WTC11 (cell line): ENCODE measurements around the gene NDUFAF7.

Experiments used
- ATF3 ChIP-seq: sonication (generic); formaldehyde crosslinking; conservative IDR thresholded peaks from 2 replicates; pipeline ENCODE4 v1.8.1; 2022; ENCODE audit warnings: mild to moderate bottlenecking, missing genetic modification reagents
- CTCF ChIP-seq: fragments of 200-600 bp; IDR thresholded peaks from 2 replicates; pipeline ENCODE4 v1.8.0; 2022; ENCODE audit warnings: antibody characterized with exemption
- FOXK1 ChIP-seq: sonication (generic); formaldehyde crosslinking; IDR thresholded peaks from 2 replicates; pipeline ENCODE4 v1.8.0; 2022; ENCODE audit warnings: mild to moderate bottlenecking, moderate library complexity, missing genetic modification reagents
- NR1H2 ChIP-seq: sonication (generic); formaldehyde crosslinking; IDR thresholded peaks from 2 replicates; pipeline ENCODE4 v1.9.0; 2021; ENCODE audit warnings: mild to moderate bottlenecking, moderate library complexity, missing genetic modification reagents
- SMAD3 ChIP-seq: sonication (generic); formaldehyde crosslinking; IDR thresholded peaks from 2 replicates; pipeline ENCODE4 v1.8.0; 2022; ENCODE audit warnings: missing genetic modification reagents, mild to moderate bottlenecking, borderline replicate concordance

DNA sequence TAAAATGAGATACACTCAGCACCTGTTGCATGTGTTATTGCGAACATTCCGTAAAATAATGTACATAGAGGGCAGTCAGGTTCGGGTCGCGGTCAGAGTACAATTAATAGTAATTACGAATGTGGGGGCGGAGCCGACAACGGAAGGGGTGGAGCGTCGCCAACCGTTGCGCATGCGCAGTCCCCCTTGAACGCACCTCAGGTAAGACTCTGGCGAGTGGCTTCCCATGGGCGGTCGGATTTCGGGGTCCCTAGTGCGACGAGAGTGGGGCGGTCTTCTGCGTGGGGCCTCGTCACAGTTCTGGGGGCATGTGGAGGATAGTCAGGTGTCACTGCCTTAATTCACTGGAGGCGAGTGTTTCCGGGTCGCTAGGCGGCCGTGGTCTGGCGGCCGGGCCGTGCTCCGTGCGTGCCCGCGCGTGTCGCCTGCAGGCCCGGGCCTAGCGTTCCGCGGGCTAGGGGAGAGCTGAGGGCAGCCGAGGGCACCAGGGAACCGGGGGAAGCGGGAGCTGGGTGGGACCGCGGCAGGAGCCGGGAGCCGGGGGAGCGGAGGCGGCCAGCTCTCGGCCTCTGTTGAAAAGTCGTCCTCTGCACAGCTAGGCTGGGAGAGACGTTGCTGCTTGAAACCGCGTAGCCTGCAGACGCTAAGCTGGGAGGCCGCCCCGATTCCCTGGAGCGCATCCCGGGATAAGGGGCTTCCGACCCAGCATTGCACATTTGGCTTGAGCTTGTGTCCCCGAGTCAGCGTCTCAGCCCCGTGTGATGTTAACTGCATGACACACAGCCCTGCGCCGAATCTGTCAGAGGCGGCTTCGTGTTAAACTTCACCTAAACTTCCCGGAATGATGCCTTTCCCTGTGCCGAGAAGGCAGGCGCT is 34.9 kb upstream of the NDUFAF7 start, which contains the start of gene CEBPZOS:
- TF ChIP-seq CTCF, result no peak
- no peak for TF ChIP-seq NR1H2 (CRISPR knock-in tag)
- no peak for TF ChIP-seq ATF3 (CRISPR knock-in tag)
- TF ChIP-seq SMAD3, result no peak
- TF ChIP-seq FOXK1, result peak; percentile 58; the same call in 1 of the 2 replicates
